GM08714 (cell line): Measurements from ENCODE around the gene ADSS2.
"Not testable (repeated sequence)": the region's sequence is repeated elsewhere in the genome, so short reads cannot be mapped to it uniquely, and the experiment has no call there.

Experiments
- H3K4me3 ChIP-seq: fragments of 200-500 bp; sonication (Bioruptor generic); 2 replicates; pipeline ENCODE4 v1.5.1; 2014; ENCODE audit warnings: mild to moderate bottlenecking, low read length, inconsistent platforms
- ZNF274 ChIP-seq: IDR thresholded peaks from 2 replicates; pipeline ENCODE4 v1.6.1; 2012; ENCODE audit warnings: mild to moderate bottlenecking, low read depth, low read length

Gene ADSS2

GRCh38 chr1:244451539-244451950, at the start of gene ADSS2:
TSS of gene ADSS2 (minus strand) at chr1:244451909. CDS start at chr1:244451817, 92 bp downstream.
- TF ChIP-seq ZNF274 = no peak
- peak within 1 kb of the TSS; percentile 95 for H3K4me3 ChIP-seq

DNA sequence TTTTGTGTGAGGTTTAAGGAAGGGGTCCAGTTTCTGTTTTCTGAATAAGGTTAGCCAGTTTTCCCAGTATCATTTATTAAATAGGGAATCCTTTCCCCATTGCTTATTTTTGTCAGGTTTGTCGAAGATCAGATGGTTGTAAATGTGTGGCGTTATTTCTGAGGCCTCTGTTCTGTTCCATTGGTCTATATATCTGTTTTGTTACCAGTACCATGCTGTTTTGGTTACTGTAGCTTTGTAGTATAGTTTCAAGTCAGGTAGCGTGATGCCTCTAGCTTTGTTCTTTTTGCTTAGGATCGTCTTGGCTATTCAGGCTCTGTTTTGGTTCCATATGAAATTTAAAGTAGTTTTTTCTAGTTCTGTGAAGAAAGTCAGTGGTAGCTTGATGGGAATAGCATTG, 48.8 kb upstream of the ADSS2 start:
- H3K4me3 ChIP-seq = not testable (repeated sequence)

GRCh38 chr1:244499484-244499883, 47.8 kb upstream of the ADSS2 start:
- not testable (repeated sequence) for H3K4me3 ChIP-seq

GRCh38 chr1:244497805-244498204, 46.1 kb upstream of the ADSS2 start:
- TF ChIP-seq ZNF274 = no peak
- H3K4me3 ChIP-seq = no peak overlapping the region

GRCh38 chr1:244496186-244496585, 44.5 kb upstream of the ADSS2 start:
- H3K4me3 ChIP-seq = no peak overlapping the region
- no peak for TF ChIP-seq ZNF274

GRCh38 chr1:244494653-244495052, 42.9 kb upstream of the ADSS2 start:
- H3K4me3 ChIP-seq = no peak overlapping the region
- TF ChIP-seq ZNF274 = no peak

DNA sequence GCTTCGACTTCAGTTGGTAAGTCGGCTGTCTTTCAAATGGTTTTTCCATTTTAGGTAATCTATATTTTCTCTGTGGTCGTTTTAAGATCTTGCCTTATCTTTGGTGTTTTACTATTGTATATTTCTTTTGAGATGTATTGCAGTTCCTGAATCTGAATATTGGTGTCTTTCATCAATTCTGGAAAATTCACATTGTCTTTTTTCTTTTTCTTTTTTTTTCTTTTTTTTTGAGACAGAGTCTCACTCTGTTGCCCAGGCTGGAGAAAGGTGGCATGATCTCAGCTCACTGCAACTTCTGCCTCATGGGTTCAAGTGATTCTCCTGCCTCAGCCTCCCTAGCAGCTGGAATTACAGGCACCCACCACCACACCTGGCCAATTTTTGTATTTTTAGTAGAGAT, 33.3 kb upstream of the ADSS2 start:
- not testable (repeated sequence) for H3K4me3 ChIP-seq

GRCh38 chr1:244473059-244473605, 21.4 kb upstream of the ADSS2 start:
- no peak for TF ChIP-seq ZNF274
- H3K4me3 ChIP-seq = no peak overlapping the region

- no peak for TF ChIP-seq ZNF274
- H3K4me3 ChIP-seq = no peak overlapping the region
Measured at GRCh38 chr1:244466724-244467123, 15.0 kb upstream of the ADSS2 start.

DNA sequence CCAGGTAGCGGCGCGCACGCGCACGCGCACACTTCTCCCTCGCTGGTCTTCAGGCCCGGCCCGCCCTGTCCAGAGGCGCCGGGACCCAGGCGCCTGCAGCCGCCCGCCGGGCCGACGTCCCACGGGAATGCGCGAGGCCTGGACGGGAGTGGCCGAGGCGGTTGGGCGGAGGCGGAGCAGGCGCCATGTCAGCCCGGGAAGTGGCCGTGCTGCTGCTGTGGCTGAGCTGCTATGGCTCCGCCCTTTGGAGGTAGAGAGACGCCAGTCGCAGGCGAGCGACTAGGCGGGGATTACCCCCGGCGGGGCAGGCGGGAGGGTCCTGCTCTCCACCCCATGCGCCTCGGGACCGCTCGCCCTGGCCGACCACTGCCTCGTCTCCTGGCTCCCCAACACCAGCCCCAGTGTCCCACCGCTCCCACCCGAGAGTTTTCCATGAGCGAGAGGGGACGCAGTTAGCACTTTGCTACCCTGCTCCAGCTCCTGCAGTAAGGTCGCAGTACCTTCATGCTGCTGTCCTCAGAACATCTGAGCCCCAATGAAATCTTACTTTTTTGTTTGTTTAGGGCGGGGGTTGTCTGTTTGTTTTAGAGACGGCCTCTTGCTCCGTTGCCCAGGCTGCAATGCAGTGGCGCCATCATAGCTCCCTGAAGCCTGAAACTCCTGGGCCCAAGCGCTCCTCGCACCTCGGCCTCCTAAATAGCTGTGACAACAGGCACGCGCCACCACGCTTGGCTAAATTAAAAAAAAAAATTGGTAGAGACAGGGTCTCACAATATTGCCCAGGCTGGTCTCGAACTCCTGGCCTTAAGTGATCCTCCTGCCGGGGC, 9.7 kb upstream of the ADSS2 start, which contains the start of gene CATSPERE:
TSS of gene CATSPERE (plus strand) at position 29 of the 827 bp plus-strand sequence. CDS start at position 186, 157 bp downstream.
- peak within 1 kb of the TSS; percentile 67 for H3K4me3 ChIP-seq
- TF ChIP-seq ZNF274 = no peak

- no peak overlapping the region for H3K4me3 ChIP-seq
- no peak for TF ChIP-seq ZNF274
Measured at GRCh38 chr1:244460197-244460596, 8.5 kb upstream of the ADSS2 start.

- no peak overlapping the region for H3K4me3 ChIP-seq
- TF ChIP-seq ZNF274 = no peak
Measured at GRCh38 chr1:244458781-244459180, 7.1 kb upstream of the ADSS2 start.

DNA sequence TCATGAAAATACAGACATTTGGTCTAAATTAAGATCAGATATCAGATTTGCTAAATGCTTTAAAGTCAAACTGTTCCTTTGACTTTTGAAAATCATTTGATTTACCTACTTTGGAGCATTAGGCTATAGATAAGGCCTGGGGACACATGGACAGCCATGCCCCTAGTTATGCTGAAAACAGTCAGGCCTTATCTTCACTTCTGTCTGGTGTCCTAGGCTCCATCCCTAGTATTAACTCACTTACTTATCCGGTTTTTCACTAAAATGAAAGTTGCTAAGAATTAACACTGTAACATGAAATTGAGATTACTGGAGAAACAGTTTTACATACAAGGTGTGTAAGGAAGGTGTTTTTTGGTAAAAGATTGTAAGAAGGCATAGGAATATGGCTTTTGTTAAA, 4.9 kb upstream of the ADSS2 start:
- no peak overlapping the region for H3K4me3 ChIP-seq
- TF ChIP-seq ZNF274 = no peak

- no peak for TF ChIP-seq ZNF274
Measured at GRCh38 chr1:244454412-244454811, 2.7 kb upstream of the ADSS2 start.

GRCh38 chr1:244451951-244452795, 464 bp upstream of the ADSS2 start:
- no peak for TF ChIP-seq ZNF274

More at GRCh38 chr1:244454412-244454811, 2.7 kb upstream of the ADSS2 start:
- H3K4me3 ChIP-seq = no peak overlapping the region

More at GRCh38 chr1:244451951-244452795, 464 bp upstream of the ADSS2 start:
- H3K4me3 ChIP-seq = peak overlapping the region; percentile 50; the same call in 1 of the 2 replicates
